A673 (cell line): ENCODE results near the gene UBE3B.

ENCODE experiments used
- EZH2 ChIP-seq: fragments of 200-600 bp; sonication (generic); IDR thresholded peaks from 2 replicates; pipeline ENCODE4 v1.6.1; 2017; ENCODE audit warnings: borderline replicate concordance, low read depth, mild to moderate bottlenecking, mixed read lengths, antibody characterized with exemption, low read length; ENCODE audit not compliant: poor library complexity, severe bottlenecking
- TF ChIP-seq, protein P1 (sequence below): fragments of 300-800, 200-600 bp; sonication (generic); conservative IDR thresholded peaks from 2 replicates; pipeline ENCODE4 v1.5.1; 2017; ENCODE audit warnings: low read depth, mild to moderate bottlenecking, antibody characterized with exemption, low read length, moderate library complexity, mixed read lengths

DNA sequence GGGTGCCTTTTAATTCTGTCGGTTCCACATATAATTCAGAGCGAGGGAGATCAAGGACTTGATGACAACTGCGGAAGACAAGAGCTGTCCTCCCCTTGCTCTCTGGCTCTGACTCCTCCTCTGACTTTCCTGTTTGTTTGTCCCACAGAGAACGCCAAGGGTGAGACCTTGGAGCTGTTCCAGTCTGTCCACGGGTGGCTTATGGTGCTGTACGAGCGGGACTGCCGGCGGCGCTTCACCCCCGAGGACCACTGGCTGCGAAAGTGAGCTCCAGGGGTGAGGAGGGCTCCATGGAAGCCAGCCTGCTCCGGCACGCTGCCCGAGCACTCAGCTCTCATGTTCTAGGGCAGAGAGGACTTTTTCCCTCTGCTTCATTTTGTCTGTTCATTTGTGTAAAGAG is 32.8 kb downstream of the UBE3B start:
- TF ChIP-seq, protein P1, sequence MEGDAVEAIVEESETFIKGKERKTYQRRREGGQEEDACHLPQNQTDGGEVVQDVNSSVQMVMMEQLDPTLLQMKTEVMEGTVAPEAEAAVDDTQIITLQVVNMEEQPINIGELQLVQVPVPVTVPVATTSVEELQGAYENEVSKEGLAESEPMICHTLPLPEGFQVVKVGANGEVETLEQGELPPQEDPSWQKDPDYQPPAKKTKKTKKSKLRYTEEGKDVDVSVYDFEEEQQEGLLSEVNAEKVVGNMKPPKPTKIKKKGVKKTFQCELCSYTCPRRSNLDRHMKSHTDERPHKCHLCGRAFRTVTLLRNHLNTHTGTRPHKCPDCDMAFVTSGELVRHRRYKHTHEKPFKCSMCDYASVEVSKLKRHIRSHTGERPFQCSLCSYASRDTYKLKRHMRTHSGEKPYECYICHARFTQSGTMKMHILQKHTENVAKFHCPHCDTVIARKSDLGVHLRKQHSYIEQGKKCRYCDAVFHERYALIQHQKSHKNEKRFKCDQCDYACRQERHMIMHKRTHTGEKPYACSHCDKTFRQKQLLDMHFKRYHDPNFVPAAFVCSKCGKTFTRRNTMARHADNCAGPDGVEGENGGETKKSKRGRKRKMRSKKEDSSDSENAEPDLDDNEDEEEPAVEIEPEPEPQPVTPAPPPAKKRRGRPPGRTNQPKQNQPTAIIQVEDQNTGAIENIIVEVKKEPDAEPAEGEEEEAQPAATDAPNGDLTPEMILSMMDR = no peak
- TF ChIP-seq EZH2 = no peak
